SU-DHL-6 (cell line): ENCODE data around the gene STK10.

Experiments used
- H2AFZ ChIP-seq: fragments of 200-600 bp; sonication (generic); 2 replicates; pipeline ENCODE4 v1.6.1; 2014; ENCODE audit warnings: low read depth, mild to moderate bottlenecking, moderate library complexity, mixed read lengths, antibody characterized with exemption, low read length; ENCODE audit not compliant: severe bottlenecking
- H3F3A ChIP-seq: fragments of 200-600 bp; shearing (Covaris generic); 2 replicates; pipeline ENCODE4 v1.6.0; 2016; ENCODE audit warnings: antibody characterized with exemption, mild to moderate bottlenecking; ENCODE audit not compliant: insufficient read depth
- H3K27ac ChIP-seq: fragments of 200-600 bp; sonication (generic); 2 replicates; pipeline ENCODE4 v1.5.1; 2016; ENCODE audit warnings: low read depth, mild to moderate bottlenecking, low read length, moderate library complexity, mixed read lengths
- H3K27me3 ChIP-seq: fragments of 200-600 bp; sonication (generic), shearing (Covaris generic); 2 replicates; pipeline ENCODE4 v1.6.0; 2014; ENCODE audit warnings: mild to moderate bottlenecking, low read length
- H3K36me3 ChIP-seq: fragments of 200-600 bp; sonication (generic); 2 replicates; pipeline ENCODE4 v1.6.1; 2014; ENCODE audit warnings: mild to moderate bottlenecking, low read length, mixed read lengths
- H3K4me2 ChIP-seq: fragments of 300-600, 200-600 bp; shearing (Covaris generic), sonication (generic); 2 replicates; pipeline ENCODE4 v1.6.0; 2014; ENCODE audit warnings: low read length, low read depth, mild to moderate bottlenecking; ENCODE audit not compliant: poor library complexity, severe bottlenecking
- H3K4me3 ChIP-seq: fragments of 200-600 bp; sonication (generic); 2 replicates; pipeline ENCODE4 v1.5.1; 2014; ENCODE audit warnings: antibody characterized with exemption, low read length, mild to moderate bottlenecking, mixed read lengths; ENCODE audit not compliant: insufficient read depth, poor library complexity, severe bottlenecking
- H3K79me2 ChIP-seq: fragments of 200-600 bp; sonication (generic); 2 replicates; pipeline ENCODE4 v1.6.1; 2014; ENCODE audit warnings: mild to moderate bottlenecking, low read length, moderate library complexity; ENCODE audit not compliant: insufficient read depth
- H3K9ac ChIP-seq: fragments of 200-600 bp; sonication (generic); 2 replicates; pipeline ENCODE4 v1.7.0; 2014; ENCODE audit warnings: mild to moderate bottlenecking, low read length
- H3K9me2 ChIP-seq: fragments of 200-600 bp; sonication (generic); replicated peaks from 2 replicates; pipeline ENCODE4 v1.6.1; 2014; ENCODE audit warnings: low read length; ENCODE audit not compliant: insufficient read depth
- H3K9me3 ChIP-seq: fragments of 200-600 bp; sonication (generic); 2 replicates; pipeline ENCODE4 v1.6.1; 2014; ENCODE audit warnings: low read length, mixed read lengths; ENCODE audit not compliant: insufficient read depth
- H4K20me1 ChIP-seq: fragments of 200-600 bp; sonication (generic); 2 replicates; pipeline ENCODE4 v1.6.1; 2014; ENCODE audit warnings: low read depth, mild to moderate bottlenecking, antibody characterized with exemption, low read length, moderate library complexity, mixed read lengths
- EZH2phosphoT487 ChIP-seq: fragments of 200-600 bp; sonication (generic), shearing (Covaris generic); conservative IDR thresholded peaks from 2 replicates; pipeline ENCODE4 v1.6.1; 2018; ENCODE audit warnings: mild to moderate bottlenecking, antibody characterized with exemption, low read length, moderate library complexity, mixed read lengths
- TF ChIP-seq, protein P1 (sequence below): fragments of 200-600 bp; sonication (generic); IDR thresholded peaks from one replicate; pipeline ENCODE4 v1.5.1; 2017; ENCODE audit warnings: antibody characterized with exemption, mild to moderate bottlenecking, low read length, moderate library complexity; ENCODE audit not compliant: insufficient read depth, poor library complexity, severe bottlenecking

STK10 gene

DNA sequence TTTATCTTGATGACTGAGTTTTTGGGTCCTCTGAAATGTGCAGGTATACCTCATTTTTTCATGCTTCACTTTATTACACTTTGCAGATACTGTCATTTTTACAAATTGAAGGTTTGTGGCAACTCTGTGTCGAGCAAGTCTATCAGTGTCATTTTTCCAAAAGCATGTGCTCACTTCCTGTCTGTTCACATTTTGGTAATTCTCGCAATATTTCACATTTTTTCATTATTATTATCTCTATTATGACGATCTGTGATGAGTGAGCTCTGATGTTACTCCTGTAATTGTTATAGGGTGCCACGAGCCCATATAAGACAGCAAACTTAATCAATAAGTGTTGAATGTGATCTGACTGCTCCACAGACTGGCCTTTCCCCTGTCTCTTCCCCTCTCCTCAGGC, 108.1 kb downstream of the STK10 start:
- Histone ChIP-seq H3K4me3 (no peak overlapping the region), H4K20me1 (no peaks in the 10 kb centered on the region), H2AFZ (no peak overlapping the region), H3K27ac (no peak overlapping the region), H3F3A (no peaks in the 10 kb centered on the region), H3K9me2 (no peaks in the 10 kb centered on the region), H3K27me3 (no peaks in the 10 kb centered on the region), H3K36me3 (peaks cover 19% of the 10 kb centered on the region; the same call in 1 of the 2 replicates), H3K9me3 (no peaks in the 10 kb centered on the region), H3K79me2 (no peaks in the 10 kb centered on the region), H3K4me2 (no peak overlapping the region), H3K9ac (no peak overlapping the region)
- TF ChIP-seq EZH2phosphoT487: no peak
- TF ChIP-seq, protein P1, sequence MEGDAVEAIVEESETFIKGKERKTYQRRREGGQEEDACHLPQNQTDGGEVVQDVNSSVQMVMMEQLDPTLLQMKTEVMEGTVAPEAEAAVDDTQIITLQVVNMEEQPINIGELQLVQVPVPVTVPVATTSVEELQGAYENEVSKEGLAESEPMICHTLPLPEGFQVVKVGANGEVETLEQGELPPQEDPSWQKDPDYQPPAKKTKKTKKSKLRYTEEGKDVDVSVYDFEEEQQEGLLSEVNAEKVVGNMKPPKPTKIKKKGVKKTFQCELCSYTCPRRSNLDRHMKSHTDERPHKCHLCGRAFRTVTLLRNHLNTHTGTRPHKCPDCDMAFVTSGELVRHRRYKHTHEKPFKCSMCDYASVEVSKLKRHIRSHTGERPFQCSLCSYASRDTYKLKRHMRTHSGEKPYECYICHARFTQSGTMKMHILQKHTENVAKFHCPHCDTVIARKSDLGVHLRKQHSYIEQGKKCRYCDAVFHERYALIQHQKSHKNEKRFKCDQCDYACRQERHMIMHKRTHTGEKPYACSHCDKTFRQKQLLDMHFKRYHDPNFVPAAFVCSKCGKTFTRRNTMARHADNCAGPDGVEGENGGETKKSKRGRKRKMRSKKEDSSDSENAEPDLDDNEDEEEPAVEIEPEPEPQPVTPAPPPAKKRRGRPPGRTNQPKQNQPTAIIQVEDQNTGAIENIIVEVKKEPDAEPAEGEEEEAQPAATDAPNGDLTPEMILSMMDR: no peak

GRCh38 chr5:172078726-172079345, 109.2 kb downstream of the STK10 start:
- Histone ChIP-seq H3K4me3 (no peak overlapping the region), H3K27ac (no peak overlapping the region), H3K9ac (no peak overlapping the region), H4K20me1 (no peaks in the 10 kb centered on the region), H3K4me2 (no peak overlapping the region), H3K9me3 (no peaks in the 10 kb centered on the region), H3K27me3 (no peaks in the 10 kb centered on the region), H3K79me2 (no peaks in the 10 kb centered on the region), H3K36me3 (peaks cover 25% of the 10 kb centered on the region; the same call in 1 of the 2 replicates), H3K9me2 (no peaks in the 10 kb centered on the region), H2AFZ (no peak overlapping the region), H3F3A (no peaks in the 10 kb centered on the region)
- TF ChIP-seq, protein P1: no peak
- no peak for TF ChIP-seq EZH2phosphoT487

GRCh38 chr5:172077664-172078425, 110.2 kb downstream of the STK10 start:
- no peaks in the 10 kb centered on the region for H3K27me3 ChIP-seq
- H3K4me3 ChIP-seq: no peak overlapping the region
- peaks cover 20% of the 10 kb centered on the region; the same call in 1 of the 2 replicates for H3K36me3 ChIP-seq
- no peaks in the 10 kb centered on the region for H3K9me3 ChIP-seq
- H4K20me1 ChIP-seq: no peaks in the 10 kb centered on the region
- TF ChIP-seq EZH2phosphoT487: no peak
- TF ChIP-seq, protein P1: no peak
- no peak overlapping the region for H3K27ac ChIP-seq
- H3K9ac ChIP-seq: no peak overlapping the region
- no peaks in the 10 kb centered on the region for H3K79me2 ChIP-seq
- H3K4me2 ChIP-seq: no peak overlapping the region
- H3F3A ChIP-seq: no peaks in the 10 kb centered on the region
- H2AFZ ChIP-seq: no peak overlapping the region
- H3K9me2 ChIP-seq: no peaks in the 10 kb centered on the region
